KOPT-K1 (cell line): Measurements from ENCODE around the gene RNF38.
A peak's percentile ranks its signal among the peaks of the same experiment; 100 is the strongest.
"Not testable (repeated sequence)": the region's sequence is repeated elsewhere in the genome, so short reads cannot be mapped to it uniquely, and the experiment has no call there.

ENCODE experiments used
- H3K27ac ChIP-seq: fragments of 200-600 bp; sonication (generic); 2 replicates; pipeline ENCODE4 v1.5.1; 2016; ENCODE audit warnings: antibody characterized with exemption, mild to moderate bottlenecking, low read depth, low read length; ENCODE audit not compliant: poor library complexity, severe bottlenecking
- H3K36me3 ChIP-seq: fragments of 200-600 bp; sonication (generic); 2 replicates; pipeline ENCODE4 v1.5.1; 2017; ENCODE audit warnings: antibody characterized with exemption, mild to moderate bottlenecking, low read length, moderate library complexity; ENCODE audit not compliant: insufficient read depth
- H3K9me3 ChIP-seq: fragments of 200-600 bp; sonication (generic); 2 replicates; pipeline ENCODE4 v1.5.1; 2017; ENCODE audit warnings: antibody characterized with exemption, low read length, mild to moderate bottlenecking; ENCODE audit not compliant: insufficient read depth, poor library complexity, severe bottlenecking

RNF38 gene

DNA sequence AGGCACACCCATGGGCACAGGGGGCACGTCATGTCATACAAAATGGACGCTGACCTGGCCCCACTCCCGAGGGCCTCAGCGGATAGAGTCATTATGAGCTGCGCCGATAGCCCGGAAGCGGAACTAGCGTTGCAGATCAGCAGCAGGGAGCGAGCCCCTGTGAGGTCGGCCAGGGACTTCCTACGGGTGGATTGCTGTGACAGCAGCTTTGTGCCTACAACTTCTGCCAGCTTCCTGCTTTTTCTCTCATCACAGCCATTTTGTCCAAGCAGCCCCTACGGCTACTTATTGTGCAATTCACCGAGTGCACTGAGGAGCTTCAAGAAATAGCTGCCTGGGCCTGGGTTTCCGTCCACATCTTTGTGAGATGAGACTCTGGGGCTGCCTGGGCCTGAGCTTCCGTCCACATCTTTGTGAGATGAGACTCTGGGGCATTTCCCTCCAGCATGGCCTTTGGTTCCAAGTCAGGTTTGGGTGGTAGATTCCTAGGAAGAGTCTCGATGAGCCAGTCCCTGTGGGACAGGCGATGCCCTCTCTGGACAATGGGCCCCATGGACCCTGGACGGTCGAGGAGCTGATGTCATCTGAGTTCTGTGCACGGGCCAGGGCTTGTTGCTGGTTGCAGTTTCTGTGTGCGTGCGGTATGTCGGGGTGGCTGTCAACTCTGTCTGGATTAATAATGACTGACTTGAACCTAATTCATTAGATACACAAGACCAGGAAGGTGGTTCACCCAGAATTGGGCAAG, 74.8 kb downstream of the RNF38 start:
- no peak overlapping the region for H3K27ac ChIP-seq
- H3K9me3 ChIP-seq = no peaks in the 10 kb centered on the region
- H3K36me3 ChIP-seq = no peaks in the 10 kb centered on the region

DNA sequence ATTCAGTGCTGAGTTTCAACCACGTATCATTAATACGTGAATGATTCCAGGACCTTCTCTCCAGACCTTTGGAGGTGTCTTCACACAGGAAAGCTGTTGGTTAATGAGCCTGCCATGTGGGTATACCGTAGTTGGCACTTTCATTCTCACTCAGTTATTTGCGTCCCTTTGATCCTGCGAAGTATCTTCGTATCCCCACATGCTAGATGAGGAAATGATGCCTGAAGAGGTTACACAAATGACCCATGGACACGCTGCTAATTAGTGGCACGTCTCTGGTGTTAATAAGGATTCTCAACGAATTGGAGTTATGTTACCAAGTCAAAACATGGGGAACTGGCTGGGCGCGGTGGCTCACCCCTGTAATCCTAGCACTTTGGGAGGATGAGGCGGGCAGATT, 76.1 kb downstream of the RNF38 start:
- Histone ChIP-seq H3K27ac (no peak overlapping the region), H3K36me3 (no peaks in the 10 kb centered on the region), H3K9me3 (no peaks in the 10 kb centered on the region)

DNA sequence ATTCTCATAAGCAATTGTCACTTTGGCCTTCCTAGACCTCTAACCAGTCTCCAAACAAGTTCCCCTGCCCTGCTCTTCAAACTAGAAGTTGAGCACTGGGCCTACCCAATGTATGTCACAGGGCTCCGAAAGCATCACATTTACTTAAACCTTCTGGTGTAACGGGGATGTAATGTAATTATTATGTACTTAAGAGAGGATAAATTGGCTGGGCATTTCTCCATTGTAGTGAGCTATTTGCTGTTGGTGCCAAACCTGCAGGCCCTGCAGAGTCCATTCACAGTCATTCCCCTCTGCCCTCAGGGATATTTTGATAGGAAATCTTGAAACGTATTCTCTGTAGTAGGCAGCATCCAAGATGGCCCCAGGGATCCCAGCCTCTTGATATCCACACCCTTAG, 77.6 kb downstream of the RNF38 start:
- H3K27ac ChIP-seq = no peak overlapping the region
- no peaks in the 10 kb centered on the region for H3K9me3 ChIP-seq
- H3K36me3 ChIP-seq = no peaks in the 10 kb centered on the region

DNA sequence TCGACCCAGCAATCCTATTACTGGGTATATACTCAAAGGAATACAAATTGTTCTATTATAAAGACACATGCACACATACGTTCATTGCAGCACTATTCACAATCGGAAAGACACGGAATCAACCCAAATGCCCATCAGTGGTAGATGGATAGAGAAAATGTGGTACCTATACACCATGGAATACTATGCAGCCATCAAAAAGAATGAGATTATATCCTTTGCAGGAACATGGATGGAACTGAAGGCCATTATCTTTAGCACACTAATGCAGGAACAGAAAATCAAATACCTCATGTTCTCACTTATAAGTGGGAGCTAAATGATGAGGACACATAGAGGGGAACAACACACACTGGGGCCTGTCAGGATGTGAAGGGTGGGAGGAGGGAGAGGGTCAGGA, 78.2 kb downstream of the RNF38 start:
- not testable (repeated sequence) for H3K9me3 ChIP-seq, H3K36me3 ChIP-seq, H3K27ac ChIP-seq

DNA sequence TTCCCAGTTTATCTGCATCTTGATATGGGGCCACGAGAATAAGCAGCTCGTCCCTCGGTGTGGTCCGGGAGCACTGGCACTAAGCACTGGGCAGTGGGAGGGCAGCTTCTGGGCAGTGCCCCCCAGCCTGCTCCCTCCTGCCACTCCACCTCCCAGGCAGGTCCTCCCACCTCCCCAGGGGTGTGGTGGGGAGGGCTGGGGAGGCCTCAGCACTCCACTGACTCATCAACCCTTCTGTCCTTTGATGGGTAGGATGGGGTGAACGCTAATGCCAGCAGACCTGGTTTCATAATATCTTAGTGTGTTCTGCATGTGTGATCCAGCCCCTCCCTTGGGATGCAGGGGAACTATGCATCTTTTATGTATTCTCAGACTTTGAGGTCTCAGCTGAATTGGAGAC, 79.6 kb downstream of the RNF38 start:
- Histone ChIP-seq H3K9me3 (no peaks in the 10 kb centered on the region), H3K27ac (no peak overlapping the region), H3K36me3 (no peaks in the 10 kb centered on the region)

DNA sequence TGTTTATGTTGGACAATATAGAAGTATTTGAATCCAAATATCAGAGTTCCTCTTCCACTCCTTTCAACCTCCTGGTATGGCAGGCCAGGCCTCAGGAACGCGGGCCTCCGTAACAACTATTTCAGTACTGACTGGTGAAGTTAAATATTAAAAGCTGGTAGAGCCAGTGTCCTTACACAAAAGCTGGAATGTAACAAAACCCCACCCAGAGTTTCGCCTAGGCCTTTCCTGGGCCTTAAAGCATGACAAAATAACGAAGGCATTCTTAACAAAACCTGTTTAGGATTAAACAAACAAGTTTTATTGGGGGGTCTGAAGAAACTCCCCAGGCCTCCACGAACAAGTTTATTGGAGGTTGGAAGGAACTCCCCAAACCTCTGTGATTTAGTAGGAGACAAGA, 80.3 kb downstream of the RNF38 start:
- H3K36me3 ChIP-seq = no peaks in the 10 kb centered on the region
- H3K9me3 ChIP-seq = no peaks in the 10 kb centered on the region
- H3K27ac ChIP-seq = no peak overlapping the region

DNA sequence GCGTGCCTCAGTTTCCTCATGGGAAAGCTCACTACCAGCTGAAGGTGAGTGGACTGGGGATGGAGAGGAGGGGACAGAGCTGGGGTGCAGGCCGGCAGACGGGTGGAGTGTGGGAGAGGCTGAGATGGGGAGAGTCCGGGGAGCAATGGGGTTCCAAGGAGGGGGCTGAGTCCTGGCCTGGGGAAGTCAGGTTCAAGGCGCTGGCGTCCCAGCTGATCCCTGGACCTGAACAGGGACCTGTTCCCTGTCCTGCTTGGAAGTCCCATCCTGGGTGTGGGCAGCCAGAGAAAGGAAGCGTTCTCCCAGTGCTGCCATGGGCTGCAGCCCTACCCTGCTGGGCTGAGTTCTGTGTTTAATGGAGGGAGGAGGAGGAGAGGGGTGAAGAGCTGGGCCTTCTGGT, 80.9 kb downstream of the RNF38 start:
- H3K36me3 ChIP-seq = no peaks in the 10 kb centered on the region
- H3K9me3 ChIP-seq = no peaks in the 10 kb centered on the region
- no peak overlapping the region for H3K27ac ChIP-seq

DNA sequence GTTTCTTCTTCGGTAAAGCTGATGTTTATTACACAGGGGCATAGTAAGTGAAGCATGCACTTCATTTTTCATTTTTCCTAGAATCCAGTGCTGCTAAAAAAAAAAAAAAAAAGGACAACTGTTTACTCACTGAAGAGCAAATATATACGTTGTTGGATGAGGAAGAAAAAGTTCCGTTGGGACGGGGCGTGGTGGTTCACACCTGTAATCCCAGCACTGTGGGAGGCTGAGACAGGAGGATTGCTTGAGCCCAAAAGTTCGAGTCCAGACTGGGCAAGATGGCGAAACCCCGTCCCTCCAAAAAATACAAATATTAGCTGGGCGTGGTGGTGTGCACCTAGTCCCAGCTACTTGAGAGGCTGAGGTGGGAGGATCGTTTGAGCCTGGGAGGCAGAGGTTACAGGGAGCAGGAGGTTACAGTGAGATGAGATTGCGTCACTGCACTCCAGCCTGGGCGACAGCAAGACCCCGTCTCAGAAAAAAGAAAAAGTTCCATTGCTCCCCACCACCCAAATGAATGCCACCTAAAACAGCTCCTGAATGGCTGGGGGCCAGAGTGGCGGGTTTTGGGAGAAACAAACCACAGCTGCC, 81.8 kb downstream of the RNF38 start:
- Histone ChIP-seq H3K27ac (no peak overlapping the region), H3K9me3 (no peaks in the 10 kb centered on the region), H3K36me3 (no peaks in the 10 kb centered on the region)

DNA sequence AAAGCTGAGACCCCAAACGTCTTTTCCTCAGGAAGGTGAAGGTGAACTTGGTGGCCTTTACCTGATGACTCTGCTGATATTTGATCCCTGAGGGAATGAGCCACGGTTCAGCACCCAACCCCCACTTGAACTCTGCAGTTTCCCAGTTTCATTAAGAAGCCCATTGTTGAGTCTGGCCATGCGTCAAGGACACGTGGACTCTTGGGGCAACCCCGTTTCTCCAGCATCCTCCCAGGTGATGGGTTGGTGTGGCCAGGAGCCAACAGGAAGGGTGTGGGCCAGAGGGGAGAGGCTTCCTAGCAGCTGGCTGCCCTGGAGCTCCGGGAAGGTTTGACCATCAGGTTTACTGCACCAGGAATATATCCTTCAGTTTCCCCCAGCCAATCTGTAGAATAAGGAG, 82.3 kb downstream of the RNF38 start:
- Histone ChIP-seq H3K9me3 (no peaks in the 10 kb centered on the region), H3K27ac (no peak overlapping the region), H3K36me3 (no peaks in the 10 kb centered on the region)

DNA sequence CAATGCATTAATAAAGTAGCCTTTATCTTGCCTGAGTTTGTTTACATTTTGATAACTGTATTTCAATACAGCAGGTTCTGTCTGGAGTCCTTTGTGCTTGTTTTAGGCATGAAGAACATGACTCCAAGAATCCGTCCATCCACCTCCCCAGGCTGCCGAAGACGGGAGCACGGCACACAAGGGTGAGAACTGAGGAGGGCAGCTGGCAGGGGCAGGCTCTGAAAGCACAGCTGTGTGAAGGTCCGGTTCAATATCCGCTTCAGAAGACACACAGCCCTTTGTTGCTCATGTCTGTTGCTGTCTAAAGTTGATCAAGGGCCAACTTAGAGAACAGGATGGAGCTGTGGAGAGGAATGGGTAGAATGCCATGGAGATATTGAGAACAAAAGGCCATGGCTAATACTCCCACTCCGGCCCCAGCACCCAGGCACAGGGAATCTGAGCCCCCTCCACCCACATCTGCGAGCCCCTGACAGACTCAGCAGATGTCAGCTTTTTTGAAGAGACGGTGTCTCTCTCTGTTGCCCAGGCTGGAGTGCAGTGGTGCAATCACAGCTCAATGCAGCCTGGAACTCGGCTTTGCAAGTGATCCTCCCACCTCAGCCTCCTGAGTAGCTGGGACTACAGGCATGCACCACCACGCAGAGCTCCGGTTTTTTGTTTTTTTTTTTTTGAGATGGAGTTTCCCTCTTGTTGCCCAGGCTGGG, 83.3 kb downstream of the RNF38 start:
- Histone ChIP-seq H3K9me3 (no peaks in the 10 kb centered on the region), H3K36me3 (no peaks in the 10 kb centered on the region), H3K27ac (no peak overlapping the region)

DNA sequence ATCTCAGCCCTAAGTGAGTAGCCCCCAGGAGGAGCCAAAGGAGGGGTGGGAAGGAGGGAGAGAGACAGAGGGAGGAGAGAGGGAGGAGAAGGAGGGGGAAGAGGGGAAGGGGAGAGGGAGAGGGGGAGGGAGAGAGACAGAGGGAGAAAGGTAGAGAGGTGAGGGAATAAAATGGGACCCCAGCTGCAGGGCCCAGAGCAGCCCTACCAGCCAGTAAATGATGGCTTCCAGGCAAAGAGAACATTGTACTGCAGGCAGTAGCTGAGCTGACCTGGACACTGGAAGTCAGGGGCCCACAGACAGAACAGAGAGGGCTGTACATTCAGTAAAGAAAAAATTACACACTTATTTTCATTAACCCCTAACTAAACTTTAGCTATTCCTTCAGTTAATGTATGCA, 84.0 kb downstream of the RNF38 start:
- no peaks in the 10 kb centered on the region for H3K9me3 ChIP-seq

DNA sequence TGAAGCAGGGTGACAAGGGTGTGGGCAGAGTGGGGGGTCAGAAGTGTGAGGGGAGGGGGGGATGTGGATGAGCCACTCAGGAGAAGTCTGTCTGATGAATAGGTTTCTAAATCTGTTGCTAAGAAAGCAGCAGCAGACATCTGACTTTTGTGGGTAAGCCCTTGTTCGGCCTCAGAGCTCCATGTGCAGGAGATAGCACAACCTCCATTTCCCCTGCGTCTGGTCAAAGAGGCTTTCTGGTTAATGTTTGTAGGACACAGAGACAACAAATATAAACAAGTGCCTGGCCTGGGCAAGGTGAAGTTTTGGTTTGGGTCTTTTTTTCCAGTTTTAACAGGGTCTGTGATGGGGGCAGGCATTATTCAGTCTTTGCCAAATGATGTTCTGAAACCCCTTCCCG, 84.8 kb downstream of the RNF38 start:
- Histone ChIP-seq H3K9me3 (no peaks in the 10 kb centered on the region), H3K36me3 (no peaks in the 10 kb centered on the region), H3K27ac (no peak overlapping the region)

More for the DNA sequence above, 84.0 kb downstream of the RNF38 start:
- Histone ChIP-seq H3K36me3 (no peaks in the 10 kb centered on the region), H3K27ac (no peak overlapping the region)

DNA sequence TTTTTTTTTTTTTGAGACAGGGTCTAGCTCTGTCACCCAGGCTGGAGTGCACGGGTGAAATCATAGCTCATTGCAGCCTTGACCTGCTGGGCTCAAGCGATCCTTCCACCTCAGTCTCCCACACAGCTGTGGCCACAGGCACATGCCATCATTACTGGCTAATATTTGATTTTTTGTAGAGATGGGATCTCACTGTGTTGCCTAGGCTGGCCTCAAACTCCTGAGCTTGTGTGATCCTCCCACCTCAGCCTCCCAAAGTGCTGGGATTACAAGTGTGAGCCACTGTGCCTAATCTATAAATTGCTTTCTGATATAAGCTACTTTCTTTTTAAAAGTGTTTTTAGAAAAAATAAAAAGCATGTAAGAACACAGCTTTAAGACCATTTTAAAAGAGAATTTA, 85.3 kb downstream of the RNF38 start:
- H3K27ac ChIP-seq = no peak overlapping the region

DNA sequence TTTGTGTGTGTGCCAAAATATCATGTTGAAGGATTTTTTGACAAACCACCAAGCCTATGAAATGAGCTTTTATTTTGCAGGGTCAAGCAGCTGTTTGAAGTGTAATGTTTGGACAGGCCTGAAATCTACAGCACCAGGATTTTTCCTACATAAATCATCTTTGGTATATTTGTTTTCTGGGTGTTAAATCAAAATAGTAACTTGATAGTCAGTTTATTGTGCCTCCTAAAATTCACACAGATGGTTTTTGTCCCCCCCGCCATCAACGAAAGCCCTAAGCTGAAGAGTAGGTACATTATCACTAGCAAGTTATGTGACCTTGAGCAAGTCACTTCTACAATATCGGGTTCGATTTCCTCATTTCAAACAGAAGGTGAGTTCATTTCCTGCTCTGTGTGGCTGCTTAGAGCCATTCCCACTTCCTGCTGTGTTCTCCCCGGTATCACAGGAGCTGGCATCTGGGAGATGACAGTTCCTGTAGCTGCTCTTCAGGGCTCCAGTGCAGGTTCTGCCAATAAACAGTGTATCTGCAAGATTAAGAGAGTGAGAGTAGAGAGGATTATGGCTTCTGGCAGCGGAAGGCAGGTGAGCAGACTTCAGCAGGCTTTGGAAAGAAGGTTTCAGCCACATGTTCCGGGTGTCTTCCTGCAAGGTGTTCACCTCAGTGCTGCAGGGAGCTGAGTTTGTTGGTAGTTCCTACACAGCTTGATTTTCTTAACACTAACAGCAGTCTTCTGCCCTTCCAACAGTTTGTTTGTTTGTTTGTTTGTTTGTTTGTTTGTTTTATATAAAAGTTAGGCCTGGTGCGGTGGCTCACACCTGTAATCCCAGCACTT, 93.4 kb downstream of the RNF38 start:
- Histone ChIP-seq H3K9me3 (no peaks in the 10 kb centered on the region), H3K27ac (peak overlapping the region; percentile 24), H3K36me3 (no peaks in the 10 kb centered on the region)

More for the DNA sequence above, 85.3 kb downstream of the RNF38 start:
- H3K36me3 ChIP-seq = no peaks in the 10 kb centered on the region
- no peaks in the 10 kb centered on the region for H3K9me3 ChIP-seq

DNA sequence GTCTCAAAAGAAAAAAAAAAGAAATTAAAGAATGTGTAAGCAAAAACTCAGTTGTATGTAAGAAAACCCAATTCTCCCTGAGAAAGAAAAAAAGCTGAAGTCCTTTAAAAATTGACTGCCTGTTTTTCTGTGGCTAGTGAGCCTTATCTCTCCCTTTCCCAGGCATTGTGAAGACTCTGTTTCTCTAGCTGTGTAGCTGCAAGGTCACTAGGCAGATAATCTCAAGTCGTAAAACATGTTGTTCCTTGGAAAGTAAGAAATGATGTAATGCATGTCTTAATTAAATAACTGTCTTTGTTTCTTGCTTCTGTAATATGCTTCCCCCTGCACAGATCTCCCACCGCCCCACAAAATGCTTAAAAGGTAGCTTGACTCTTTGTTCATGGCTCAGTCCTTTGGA, 95.7 kb downstream of the RNF38 start:
- not testable (repeated sequence) for H3K36me3 ChIP-seq, H3K27ac ChIP-seq, H3K9me3 ChIP-seq
